Common myeloid progenitor, CD34-positive (primary cell): Measurements from ENCODE around the gene POU4F1.

ENCODE experiments used
- CTCF ChIA-PET: fragments of 350-600 bp; sonication (Branson Sonifier 250); formaldehyde crosslinking; loops from one replicate; lab custom pipeline; 2021; ENCODE audit warnings: antibody characterized with exemption; lab: Charles Lee
- POLR2A ChIA-PET: fragments of 350-600 bp; sonication (Branson Sonifier 250); formaldehyde crosslinking; loops from one replicate; lab custom pipeline; 2021; ENCODE audit warnings: antibody characterized with exemption; lab: Charles Lee
- DNase-seq, 3 donors: peaks; one replicate each; pipeline versions ENCODE4 v3.0.0 to v3.0.0-alpha.2; 2013
- H3K27ac ChIP-seq, 2 experiments: 1 replicate in 1 of 2; 2 replicates in 1 of 2; pipeline ENCODE4 v1.7.0; 2013; ENCODE audit warnings: inconsistent platforms in 2 of 2, low read length in 2 of 2, mild to moderate bottlenecking in 2 of 2, low read depth in 1 of 2, moderate library complexity in 1 of 2; ENCODE audit not compliant: severe bottlenecking in 2 of 2, insufficient read depth in 1 of 2, poor library complexity in 1 of 2
- H3K27me3 ChIP-seq, 5 experiments: replicated peaks in 2 of 5; 1 replicate in 3 of 5; 2 replicates in 2 of 5; pipeline versions ENCODE4 v1.6.1 to v1.7.0; 2013; ENCODE audit warnings: low read length in 4 of 5, mild to moderate bottlenecking in 2 of 5, moderate library complexity in 2 of 5, inconsistent platforms in 1 of 5; ENCODE audit not compliant: insufficient read depth in 5 of 5, control insufficient read depth in 4 of 5
- H3K36me3 ChIP-seq, 4 experiments: 1 replicate in 2 of 4; 2 replicates in 2 of 4; pipeline versions ENCODE4 v1.6.1 to v1.7.0; 2013; ENCODE audit warnings: low read length in 3 of 4, control low read depth in 1 of 4, mild to moderate bottlenecking in 1 of 4; ENCODE audit not compliant: control insufficient read depth in 4 of 4, insufficient read depth in 4 of 4
- H3K4me1 ChIP-seq, 4 experiments: 1 replicate in 3 of 4; 2 replicates in 1 of 4; pipeline versions ENCODE4 v1.6.1 to v1.7.1; 2013; ENCODE audit warnings: low read length in 3 of 4, mild to moderate bottlenecking in 3 of 4, control low read depth in 1 of 4, inconsistent platforms in 1 of 4, moderate library complexity in 1 of 4; ENCODE audit not compliant: control insufficient read depth in 4 of 4, insufficient read depth in 4 of 4; ENCODE audit errors: control extremely low read depth in 1 of 4
- H3K4me3 ChIP-seq, 7 experiments: 1 replicate in 4 of 7; 2 replicates in 3 of 7; pipeline versions ENCODE4 v1.5.1 to v1.7.0; 2013; ENCODE audit warnings: mild to moderate bottlenecking in 7 of 7, low read length in 6 of 7, moderate library complexity in 6 of 7, inconsistent platforms in 2 of 7, low read depth in 2 of 7, control low read depth in 1 of 7; ENCODE audit not compliant: insufficient read depth in 4 of 7, control insufficient read depth in 1 of 7; ENCODE audit errors: extremely low read depth in 1 of 7
- H3K9me3 ChIP-seq, 5 experiments: 1 replicate in 4 of 5; 2 replicates in 1 of 5; pipeline versions ENCODE4 v1.6.1 to v1.7.1; 2013; ENCODE audit warnings: low read length in 4 of 5, mild to moderate bottlenecking in 2 of 5, inconsistent platforms in 1 of 5, low read depth in 1 of 5, moderate library complexity in 1 of 5; ENCODE audit not compliant: control insufficient read depth in 4 of 5, insufficient read depth in 2 of 5; ENCODE audit errors: control extremely low read depth in 1 of 5
- WGBS: methylation state at CpG from one replicate; pipeline ENCODE4 v1.1.5; 2013; ENCODE audit not compliant: insufficient coverage; 5-methylcytosine and 5-hydroxymethylcytosine counted together

POU4F1 gene

GRCh38 chr13:78607409-78608251 lies 4.3 kb upstream of the POU4F1 start:
- H3K4me1 ChIP-seq = peaks cover 0 to 44% (median 35%) of the 10 kb centered on the region in 4 experiments
- no peaks in the 10 kb centered on the region for H3K36me3 ChIP-seq
- no peak overlapping the region for H3K27ac ChIP-seq
- DNase-seq = peak in 2 of 3 donors; percentile 9 to 27
- CTCF ChIA-PET = interaction anchor here (0.9 kb wide), 1 partner anchor 18 kb away, joined by 3 read pairs; no protein-coding TSS in a partner anchor
- H3K4me3 ChIP-seq = no peak overlapping the region
- 6% methylated on average over 27 of the region's 42 CpGs for WGBS
- H3K27me3 ChIP-seq = peaks cover 17 to 99% (median 64%) of the 10 kb centered on the region in 5 experiments
- POLR2A ChIA-PET = interaction anchor here (0.6 kb wide), 1 partner anchor 280 kb away, joined by 3 read pairs; no protein-coding TSS in a partner anchor
- no peaks in the 10 kb centered on the region for H3K9me3 ChIP-seq

GRCh38 chr13:78606471-78607408 lies 3.4 kb upstream of the POU4F1 start:
- H3K36me3 ChIP-seq = no peaks in the 10 kb centered on the region
- WGBS = 14% methylated on average over 15 of the region's 30 CpGs
- DNase-seq = peak in 1 of 3 donors; percentile 21
- CTCF ChIA-PET = interaction anchor here (1.0 kb wide), 1 partner anchor 10 kb away, joined by 3 read pairs; no protein-coding TSS in a partner anchor
- peaks cover 0 to 49% (median 39%) of the 10 kb centered on the region in 4 experiments for H3K4me1 ChIP-seq
- no peaks in the 10 kb centered on the region for H3K9me3 ChIP-seq
- H3K27ac ChIP-seq = no peak overlapping the region
- POLR2A ChIA-PET = no interaction called here
- peaks cover 17 to 97% (median 67%) of the 10 kb centered on the region in 5 experiments for H3K27me3 ChIP-seq
- H3K4me3 ChIP-seq = no peak overlapping the region

GRCh38 chr13:78604782-78605611 lies 1.6 kb upstream of the POU4F1 start:
- DNase-seq = peak in 2 of 3 donors; percentile 28 to 43
- Histone ChIP-seq H3K4me1 (peaks cover 0 to 56% (median 47%) of the 10 kb centered on the region in 4 experiments), H3K4me3 (no peak overlapping the region), H3K9me3 (no peaks in the 10 kb centered on the region), H3K27me3 (peaks cover 21 to 97% (median 69%) of the 10 kb centered on the region in 5 experiments), H3K27ac (no peak overlapping the region), H3K36me3 (no peaks in the 10 kb centered on the region)
- WGBS = 6% methylated on average over 13 of the region's 20 CpGs
- CTCF ChIA-PET = interaction anchor here (0.9 to 1.6 kb wide), 3 partner anchors 9 to 152 kb away, joined by 3 to 5 read pairs (median 4); no protein-coding TSS in a partner anchor
- POLR2A ChIA-PET = no interaction called here

GRCh38 chr13:78602561-78603239 lies 652 bp downstream of the POU4F1 start:
- Histone ChIP-seq H3K27ac (no peak overlapping the region), H3K36me3 (no peaks in the 10 kb centered on the region), H3K4me3 (peak overlapping the region in 6 of 7 experiments; percentile 8 to 67 (median 56)), H3K9me3 (no peaks in the 10 kb centered on the region), H3K4me1 (peaks cover 0 to 40% (median 35%) of the 10 kb centered on the region in 4 experiments), H3K27me3 (peaks cover 42 to 97% (median 69%) of the 10 kb centered on the region in 5 experiments)
- CTCF ChIA-PET = interaction anchor here (1.1 to 1.8 kb wide), 2 partner anchors 8 to 9 kb away, joined by 3 to 4 read pairs; no protein-coding TSS in a partner anchor
- POLR2A ChIA-PET = no interaction called here
- DNase-seq = peak in 2 of 3 donors; percentile 64 to 67
- 1% methylated on average over 34 of the region's 51 CpGs for WGBS

DNA sequence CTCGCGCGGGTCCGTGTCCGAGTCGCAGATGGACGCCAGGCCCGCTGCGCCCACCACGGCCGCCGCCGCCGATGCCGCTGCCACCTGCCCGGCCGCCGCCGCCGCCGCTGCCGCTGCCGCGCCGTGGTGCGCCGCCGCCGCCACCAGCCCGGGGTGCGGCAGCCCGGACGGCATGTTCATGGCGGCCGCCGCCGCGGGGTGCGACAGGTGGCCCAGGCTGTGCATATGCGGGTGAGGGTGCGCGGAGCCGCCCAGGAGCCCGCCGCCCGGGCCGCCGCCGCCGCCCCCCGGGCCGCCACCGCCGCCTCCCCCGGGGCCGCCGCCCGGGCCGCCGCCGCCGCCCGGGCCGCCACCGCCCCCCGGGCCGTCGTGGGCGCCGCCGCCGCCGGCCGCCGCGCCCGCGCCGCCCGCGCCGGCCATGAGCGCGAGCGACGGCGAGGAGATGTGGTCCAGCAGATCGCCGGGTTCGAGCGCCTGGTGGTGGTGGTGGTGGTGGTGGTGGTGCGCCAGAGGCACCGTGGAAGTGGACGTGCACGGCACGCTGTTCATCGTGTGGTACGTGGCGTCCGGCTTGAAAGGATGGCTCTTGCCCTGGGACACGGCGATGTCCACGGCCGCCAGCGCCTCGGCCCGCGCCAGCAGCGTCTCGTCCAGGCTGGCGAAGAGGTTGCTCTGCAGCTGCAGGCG lies 1.3 kb downstream of the POU4F1 start:
- peak overlapping the region in 3 of 7 experiments; percentile 16 to 67 (median 56) for H3K4me3 ChIP-seq
- peaks cover 0 to 35% (median 31%) of the 10 kb centered on the region in 4 experiments for H3K4me1 ChIP-seq
- ChIA-PET CTCF (interaction anchor here (1.8 kb wide), 1 partner anchor 7 kb away, joined by 4 read pairs; no protein-coding TSS in a partner anchor), POLR2A (no interaction called here)
- H3K9me3 ChIP-seq = no peaks in the 10 kb centered on the region
- H3K36me3 ChIP-seq = no peaks in the 10 kb centered on the region
- no peak overlapping the region for H3K27ac ChIP-seq
- WGBS = 2% methylated on average over 35 of the region's 112 CpGs
- H3K27me3 ChIP-seq = peaks cover 47 to 97% (median 72%) of the 10 kb centered on the region in 5 experiments
- no peak for DNase-seq
